SH-SY5Y (cell line): Measurements from ENCODE around the gene GLTP.

Experiments used
- GATA2 ChIP-seq: IDR thresholded peaks from 2 replicates; pipeline ENCODE4 v1.6.1; 2011; ENCODE audit warnings: mild to moderate bottlenecking, low read depth, low read length
- GATA3 ChIP-seq: IDR thresholded peaks from 2 replicates; pipeline ENCODE4 v1.6.1; 2011; ENCODE audit warnings: low read depth, mild to moderate bottlenecking, low read length, moderate library complexity

DNA sequence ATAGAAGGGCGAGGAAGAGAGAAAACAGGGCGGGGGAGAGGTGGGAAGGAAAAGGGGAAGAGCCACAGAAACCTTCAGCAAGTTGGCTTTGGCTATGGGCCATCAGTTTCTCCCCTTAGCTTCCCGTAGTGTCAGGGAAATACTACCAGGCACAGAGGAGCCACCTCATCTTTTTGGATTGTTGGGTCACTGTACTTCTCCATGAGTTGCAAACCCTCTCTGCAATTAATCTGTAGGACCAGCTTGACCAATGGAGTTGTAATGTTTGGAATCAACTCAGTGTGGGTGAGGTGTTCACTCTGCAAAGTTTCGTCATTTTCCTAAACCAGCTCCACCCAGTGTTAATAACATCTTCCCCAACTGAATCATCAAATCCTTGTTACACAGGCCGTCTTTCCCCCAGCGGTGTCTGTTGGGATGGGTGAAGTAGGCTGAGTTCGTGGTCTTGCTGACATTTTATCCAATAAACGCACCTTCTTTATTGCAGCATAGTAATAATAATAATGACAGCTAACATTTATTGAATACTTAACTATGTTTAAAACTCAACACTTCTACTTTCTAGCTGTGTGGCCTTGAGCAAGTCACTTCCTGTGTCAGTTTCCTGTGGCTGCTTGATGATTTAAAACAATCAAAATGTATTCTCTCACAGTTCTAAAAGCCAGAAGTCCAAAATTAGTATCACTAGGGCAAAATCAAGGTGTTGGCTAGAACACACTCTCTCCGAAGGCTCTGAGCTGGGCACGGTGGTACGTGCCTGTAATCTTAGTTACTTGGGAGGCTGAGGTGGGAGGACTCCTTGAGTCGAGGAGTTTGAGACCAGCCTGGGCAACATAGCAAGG lies 8.1 kb upstream of the GLTP start:
- TF ChIP-seq GATA3 (no peak), GATA2 (no peak)
